A549 (cell line): Measurements from ENCODE around the gene EARS2. TPM values are rescaled to one million over a fixed set of nuclear protein-coding genes. Genes with fewer than 3 reads are reported as not detected.
"Not testable (repeated sequence)": the region's sequence is repeated elsewhere in the genome, so short reads cannot be mapped to it uniquely, and the experiment has no call there.

Experiments
- ATAC-seq, 2 experiments: fragments of 200-7000 bp in 1 of 2; fragments of >200 bp in 1 of 2; cut with Nextera tagmentation in 1 of 2; cut with Tn5 transposase in 1 of 2; 3 replicates each; pipeline versions ENCODE4 v1.8.0 to v1.9.1; 2018 to 2020; ENCODE audit warnings: mild to moderate bottlenecking in 1 of 2, moderate library complexity in 1 of 2
- CTCF ChIA-PET: fragments of 300-600 bp; sonication (Branson Sonifier 250); formaldehyde crosslinking; extraction: SDS; loops from one replicate; lab custom pipeline; 2021; ENCODE audit warnings: antibody characterized with exemption, inconsistent platforms; lab: Yijun Ruan, JAX
- POLR2A ChIA-PET: fragments of 350-600 bp; formaldehyde crosslinking; extraction: SDS; loops from one replicate; lab custom pipeline; 2021; ENCODE audit warnings: antibody characterized with exemption, inconsistent platforms; lab: Yijun Ruan, JAX
- DNase-seq, 2 experiments: peaks; one replicate each; pipeline versions ENCODE4 v3.0.0 to v3.0.0-alpha.2; 2011 to 2016; ENCODE audit warnings: low read depth in 1 of 2, low spot score in 1 of 2
- FAIRE-seq: peaks from 2 replicates; lab custom pipeline; 2011; peaks lifted over from hg19 to GRCh38; lab: Jason Lieb, UNC
- H3K27ac ChIP-seq, 2 experiments: fragments of >200 bp; sonication (Bioruptor Twin); formaldehyde crosslinking; 3 replicates each; pipeline ENCODE4 v1.5.1; 2016 to 2017
- H3K4me1 ChIP-seq: fragments of >200 bp; sonication (Bioruptor Twin); formaldehyde crosslinking; 3 replicates; pipeline ENCODE4 v1.6.1; 2016
- H3K4me2 ChIP-seq: fragments of >200 bp; sonication (Bioruptor Twin); formaldehyde crosslinking; 3 replicates; pipeline ENCODE4 v1.6.1; 2016
- H3K4me3 ChIP-seq: fragments of >200 bp; sonication (Bioruptor Twin); formaldehyde crosslinking; 3 replicates; pipeline ENCODE4 v1.5.1; 2016
- H3K9me3 ChIP-seq: fragments of >200 bp; sonication (Bioruptor Twin); formaldehyde crosslinking; 3 replicates; pipeline ENCODE4 v1.6.1; 2016
- BCL3 ChIP-seq: fragments of >200 bp; sonication (Bioruptor Twin); formaldehyde crosslinking; IDR thresholded peaks from 3 replicates; pipeline ENCODE4 v1.6.1; 2016
- BHLHE40 ChIP-seq: IDR thresholded peaks from 2 replicates; pipeline ENCODE4 v1.6.1; 2012; ENCODE audit warnings: low read depth, low read length, inconsistent platforms
- EHMT2 ChIP-seq: fragments of 200-600 bp; sonication (generic); IDR thresholded peaks from 2 replicates; pipeline ENCODE4 v1.6.1; 2016; ENCODE audit warnings: antibody characterized with exemption, low read depth, mild to moderate bottlenecking, moderate library complexity
- FOSB ChIP-seq: fragments of 250-450 bp; sonication (Bioruptor Pico); IDR thresholded peaks from 2 replicates; pipeline ENCODE4 v1.5.0; 2020; ENCODE audit warnings: mild to moderate bottlenecking, moderate library complexity
- HOXB13 ChIP-seq: fragments of 250-450 bp; sonication (Bioruptor Pico); IDR thresholded peaks from 2 replicates; pipeline ENCODE4 v1.5.0; 2020; ENCODE audit warnings: low read depth, mild to moderate bottlenecking, moderate library complexity
- HOXB5 ChIP-seq: fragments of 250-450 bp; sonication (Bioruptor Pico); IDR thresholded peaks from 2 replicates; pipeline ENCODE4 v1.5.0; 2020; ENCODE audit warnings: mild to moderate bottlenecking, moderate library complexity
- JUN ChIP-seq, 2 experiments: fragments of >200 bp; sonication (Bioruptor Twin); formaldehyde crosslinking; IDR thresholded peaks; 2 replicates in 1 of 2; 3 replicates in 1 of 2; pipeline ENCODE4 v1.6.1; 2016 to 2017
- MAFK ChIP-seq: fragments of 450-650 bp; IDR thresholded peaks from 2 replicates; pipeline ENCODE4 v1.6.1; 2014; ENCODE audit not compliant: partially characterized antibody
- MAX ChIP-seq: IDR thresholded peaks from 2 replicates; pipeline ENCODE4 v1.6.1; 2012
- NFE2L2 ChIP-seq: fragments of 150-350 bp; conservative IDR thresholded peaks from 2 replicates; pipeline ENCODE4 v1.6.1; 2014; ENCODE audit warnings: low read length
- NPAS2 ChIP-seq: fragments of 250-450 bp; sonication (Bioruptor Pico); IDR thresholded peaks from 2 replicates; pipeline ENCODE4 v1.8.0; 2022; ENCODE audit warnings: mild to moderate bottlenecking, moderate library complexity, borderline replicate concordance
- PBX3 ChIP-seq: IDR thresholded peaks from 2 replicates; pipeline ENCODE4 v1.6.1; 2012
- PHF8 ChIP-seq: fragments of 200-600 bp; sonication (generic); IDR thresholded peaks from 2 replicates; pipeline ENCODE4 v1.6.1; 2016; ENCODE audit warnings: low read depth, mild to moderate bottlenecking, antibody characterized with exemption, moderate library complexity, borderline replicate concordance
- POLR2A ChIP-seq: IDR thresholded peaks from 2 replicates; pipeline ENCODE4 v1.6.1; 2012; ENCODE audit warnings: mild to moderate bottlenecking, low read length
- RAD21 ChIP-seq, 2 experiments: fragments of >200 bp in 1 of 2; sonication (Bioruptor Twin) in 1 of 2; formaldehyde crosslinking in 1 of 2; IDR thresholded peaks in 1 of 2; conservative IDR thresholded peaks in 1 of 2; 2 replicates in 1 of 2; 3 replicates in 1 of 2; pipeline ENCODE4 v1.6.1; 2012 to 2018; ENCODE audit warnings: inconsistent platforms in 1 of 2
- REST ChIP-seq: fragments of 200-600 bp; sonication (generic); IDR thresholded peaks from 2 replicates; pipeline ENCODE4 v1.6.1; 2016; ENCODE audit warnings: antibody characterized with exemption, mild to moderate bottlenecking, moderate library complexity
- RFX5 ChIP-seq: fragments of 450-650 bp; IDR thresholded peaks from 2 replicates; pipeline ENCODE4 v1.7.1; 2014; ENCODE audit warnings: antibody characterized with exemption, mild to moderate bottlenecking, moderate library complexity
- TFCP2L1 ChIP-seq: fragments of 250-450 bp; sonication (Bioruptor Pico); IDR thresholded peaks from 2 replicates; pipeline ENCODE4 v1.5.0; 2021; ENCODE audit warnings: mild to moderate bottlenecking
- TP53 ChIP-seq: fragments of 250-450 bp; sonication (Bioruptor Pico); IDR thresholded peaks from 2 replicates; pipeline ENCODE4 v1.5.0; 2021; ENCODE audit warnings: mild to moderate bottlenecking, moderate library complexity
- ZNF302 ChIP-seq: fragments of 250-450 bp; sonication (Bioruptor Pico); IDR thresholded peaks from 2 replicates; pipeline ENCODE4 v1.9.0; 2021; ENCODE audit warnings: inconsistent platforms, mild to moderate bottlenecking, moderate library complexity
- WGBS: methylation state at CpG from one replicate; pipeline ENCODE4 v1.1.6; 2017; ENCODE audit errors: missing lambda C conversion rate; 5-methylcytosine and 5-hydroxymethylcytosine counted together
- polyA plus RNA-seq, 4 experiments: library from polyadenylated mRNA; depleted of rRNA in 3 of 4; stranded (reverse); fragments of >200 nt; fragmentation: RNase III in 1 of 4; extraction: RNeasy Plus Mini Kit Qiagen cat#74134 plus additional on column Dnase treatment in 1 of 4; gene quantifications; 2 replicates in 3 of 4; 3 replicates in 1 of 4; pipeline ENCODE4 v1.2.3, GENCODE V29; 2011 to 2017
- TF ChIP-seq, protein P1 (sequence below): fragments of 450-650 bp; IDR thresholded peaks from 2 replicates; pipeline ENCODE4 v1.6.1; 2014; ENCODE audit warnings: antibody characterized with exemption
- TF ChIP-seq, protein P2 (sequence below): IDR thresholded peaks from 2 replicates; pipeline ENCODE4 v1.6.1; 2012; ENCODE audit warnings: low read depth, borderline replicate concordance

Gene EARS2
- polyA plus RNA-seq, 2 of the 4 experiments (the other 2 are of a cell fraction) = 30.4 to 45.2 TPM

DNA sequence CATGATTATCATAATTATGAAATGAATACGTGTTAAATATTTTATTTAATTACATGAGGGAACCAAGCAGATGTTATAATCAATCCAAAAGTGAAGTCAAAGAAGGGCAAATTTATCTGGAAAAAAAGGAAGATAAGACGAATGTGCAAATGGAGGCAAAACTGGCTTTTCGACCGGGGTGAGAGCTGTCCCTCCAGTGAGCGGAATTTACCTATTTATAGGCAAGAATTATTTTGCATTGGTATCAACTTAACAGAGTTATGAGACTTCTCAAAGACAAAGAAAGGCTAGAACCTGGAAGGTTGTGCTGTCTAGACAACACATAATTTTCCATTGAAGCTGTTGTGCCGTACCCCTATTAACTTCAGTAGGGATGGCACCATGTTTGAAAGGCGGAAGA lies 45.4 kb downstream of the EARS2 start (continued):
- no peak for TF ChIP-seq REST
- no peak for TF ChIP-seq NFE2L2

GRCh38 chr16:23510915-23511270 lies 46.3 kb downstream of the EARS2 start:
- H3K4me1 ChIP-seq = peaks cover 10% of the 10 kb centered on the region
- peak overlapping the region; percentile 97 for H3K4me2 ChIP-seq
- H3K27ac ChIP-seq = peak overlapping the region; percentile 81 to 96
- ATAC-seq = peak in 1 of 2 experiments; percentile 48; a peak in 2 of 6 replicates
- H3K4me3 ChIP-seq = peak overlapping the region; percentile 80; the same call in 2 of the 3 replicates
- H3K9me3 ChIP-seq, FAIRE-seq, DNase-seq, POLR2A ChIA-PET: not testable (repeated sequence)
- CTCF ChIA-PET = interaction anchor here (1.1 kb wide), 2 partner anchors 46 to 75 kb away, joined by 3 read pairs; partner anchors contain the start of genes EARS2 and UBFD1
- 77% methylated on average over 10 of the region's 10 CpGs for WGBS

DNA sequence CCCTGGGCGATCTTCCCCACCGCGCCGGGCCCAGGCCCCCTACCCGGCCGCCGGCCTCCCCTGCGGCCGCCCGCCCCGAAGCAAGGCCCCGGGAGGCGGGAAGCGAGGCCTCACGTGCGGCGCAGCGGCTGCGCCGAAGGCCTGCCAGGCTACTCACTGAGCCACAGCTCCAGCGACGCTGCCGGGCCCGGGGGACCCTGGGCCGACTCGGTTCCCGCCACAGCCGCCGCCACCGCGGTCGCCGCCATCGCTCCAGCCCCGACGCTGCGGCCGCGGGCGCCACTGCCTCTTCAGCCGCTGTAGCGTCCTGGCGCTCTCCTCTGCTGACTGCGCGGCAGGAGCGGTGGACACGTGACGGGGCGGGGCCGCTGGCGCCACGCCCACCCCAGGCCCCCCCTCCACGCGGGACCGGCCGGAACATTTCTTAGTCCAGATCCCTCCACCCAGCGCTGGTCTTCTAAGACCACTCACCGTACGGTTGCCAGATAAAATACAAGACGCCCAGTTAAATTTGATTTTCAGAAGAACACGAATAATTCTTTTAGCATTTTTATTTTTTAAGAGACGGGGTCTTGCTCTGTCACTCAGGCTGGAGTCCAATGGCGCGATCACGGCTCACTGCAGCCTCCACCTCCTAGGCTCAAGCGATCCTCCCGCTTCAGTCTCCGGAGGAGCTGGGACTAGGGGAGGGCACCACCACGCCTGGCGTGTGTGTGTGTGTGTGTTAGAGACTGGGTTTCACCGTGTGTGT lies 46.8 kb downstream of the EARS2 start, which contains the start of gene GGA2:
GGA2 (minus strand) TSS at position 331 of the 751 bp plus-strand sequence; CDS start at position 248, 83 bp downstream.
- peak; percentile 91 to 93 for ATAC-seq
- Histone ChIP-seq H3K4me3 (peak within 1 kb of the TSS; percentile 80), H3K9me3 (no peaks in the 10 kb centered on the region), H3K27ac (peak within 1 kb of the TSS; percentile 81 to 96), H3K4me2 (peak within 1 kb of the TSS; percentile 97), H3K4me1 (peaks cover 16% of the 10 kb centered on the region)
- FAIRE-seq = no peak
- 21% methylated on average over 19 of the region's 71 CpGs for WGBS
- CTCF ChIA-PET = interaction anchor here (0.6 to 1.5 kb wide), 5 partner anchors 28 to 75 kb away, joined by 3 read pairs; partner anchors contain the start of genes EARS2 and UBFD1
- POLR2A ChIA-PET = interaction anchor here (0.6 to 1.0 kb wide), 3 partner anchors 15 to 383 kb away, joined by 3 to 8 read pairs (median 5); partner anchors contain the start of genes EARS2 and UBFD1
- peak; percentile 59 to 80 for DNase-seq
- peak; percentile 86 for TF ChIP-seq NPAS2
- TF ChIP-seq, protein P1, sequence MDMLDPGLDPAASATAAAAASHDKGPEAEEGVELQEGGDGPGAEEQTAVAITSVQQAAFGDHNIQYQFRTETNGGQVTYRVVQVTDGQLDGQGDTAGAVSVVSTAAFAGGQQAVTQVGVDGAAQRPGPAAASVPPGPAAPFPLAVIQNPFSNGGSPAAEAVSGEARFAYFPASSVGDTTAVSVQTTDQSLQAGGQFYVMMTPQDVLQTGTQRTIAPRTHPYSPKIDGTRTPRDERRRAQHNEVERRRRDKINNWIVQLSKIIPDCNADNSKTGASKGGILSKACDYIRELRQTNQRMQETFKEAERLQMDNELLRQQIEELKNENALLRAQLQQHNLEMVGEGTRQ = peak; percentile 87
- peak; percentile 81 for TF ChIP-seq POLR2A
- TF ChIP-seq TP53 = peak; percentile 74; the same call in 1 of the 2 replicates
- TF ChIP-seq TFCP2L1 (CRISPR knock-in tag) = no peak
- TF ChIP-seq PHF8 = peak; percentile 62; the same call in 1 of the 2 replicates
- TF ChIP-seq HOXB13 = no peak; the same call in 1 of the 2 replicates
- TF ChIP-seq RAD21 (conservative IDR thresholded peaks at IDR 0.05 in 1 of 2, IDR thresholded peaks at IDR 0.05 in 1 of 2) = 0 out of 5 replicates have a peak, but pooled peaks of 1 of the 2 experiments have one; percentile 9
- TF ChIP-seq PBX3 = 0 out of 2 replicates have a peak, but pooled peaks have one; percentile 15
- TF ChIP-seq BCL3 = peak; percentile 84
- peak; percentile 57 to 78; a peak in 4 of 5 replicates for TF ChIP-seq JUN (IDR thresholded peaks at IDR 0.05)
- peak; percentile 55 for TF ChIP-seq MAFK
- TF ChIP-seq ZNF302 (CRISPR knock-in tag) = no peak
- peak; percentile 50; the same call in 1 of the 2 replicates for TF ChIP-seq FOSB (CRISPR knock-in tag)
- TF ChIP-seq, protein P2, sequence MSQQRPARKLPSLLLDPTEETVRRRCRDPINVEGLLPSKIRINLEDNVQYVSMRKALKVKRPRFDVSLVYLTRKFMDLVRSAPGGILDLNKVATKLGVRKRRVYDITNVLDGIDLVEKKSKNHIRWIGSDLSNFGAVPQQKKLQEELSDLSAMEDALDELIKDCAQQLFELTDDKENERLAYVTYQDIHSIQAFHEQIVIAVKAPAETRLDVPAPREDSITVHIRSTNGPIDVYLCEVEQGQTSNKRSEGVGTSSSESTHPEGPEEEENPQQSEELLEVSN = peak; percentile 93
- TF ChIP-seq BHLHE40 = peak; percentile 24; the same call in 1 of the 2 replicates
- no peak for TF ChIP-seq RFX5
- no peak for TF ChIP-seq EHMT2
- peak; percentile 73; the same call in 1 of the 2 replicates for TF ChIP-seq HOXB5 (CRISPR knock-in tag)
- TF ChIP-seq MAX = peak; percentile 80
